Activated T-helper 2 cell treated with anti-CD3 and anti-CD28 coated beads, Interferon-gamma antibody, Interleukin-2, Interleukin-4, amounts not matched to agents 10 μg/mL and 5 μg/mL and 100 μg/mL, durations not matched to agents 14 hours and 24 hours and 36 hours (primary cell): ENCODE data around the gene ENPP5. TPM values are rescaled to one million over a fixed set of nuclear protein-coding genes. Genes with fewer than 3 reads are reported as not detected.

Experiments
- DNase-seq: peaks from one replicate; pipeline ENCODE4 v3.0.0; 2021; ENCODE audit warnings: low spot score
- H3K27ac Mint-ChIP-seq: one replicate; pipeline ENCODE4 v1.8.0; 2021; ENCODE audit warnings: mixed read lengths
- H3K27me3 Mint-ChIP-seq: one replicate; pipeline ENCODE4 v1.8.0; 2021; ENCODE audit warnings: low read depth, mixed read lengths
- H3K36me3 Mint-ChIP-seq: one replicate; pipeline ENCODE4 v1.8.0; 2021; ENCODE audit warnings: low read depth, mixed read lengths
- H3K4me1 Mint-ChIP-seq: one replicate; pipeline ENCODE4 v1.8.0; 2021; ENCODE audit warnings: low read depth, mixed read lengths
- H3K4me3 Mint-ChIP-seq: one replicate; pipeline ENCODE4 v1.8.0; 2021; ENCODE audit warnings: low read depth, mild to moderate bottlenecking, moderate library complexity, mixed read lengths
- H3K9me3 Mint-ChIP-seq: one replicate; pipeline ENCODE4 v1.8.0; 2021; ENCODE audit warnings: mixed read lengths
- intact Hi-C: fragments of 100-400 bp; cut with micrococcal nuclease; formaldehyde crosslinking; loops from one replicate; pipeline ENCODE4 v1.15.1; 2023
- total RNA-seq: library from RNA; stranded (reverse); gene quantifications from 2 replicates; pipeline ENCODE4 v1.2.3, GENCODE V29; 2022

The ENPP5 gene, protein sequence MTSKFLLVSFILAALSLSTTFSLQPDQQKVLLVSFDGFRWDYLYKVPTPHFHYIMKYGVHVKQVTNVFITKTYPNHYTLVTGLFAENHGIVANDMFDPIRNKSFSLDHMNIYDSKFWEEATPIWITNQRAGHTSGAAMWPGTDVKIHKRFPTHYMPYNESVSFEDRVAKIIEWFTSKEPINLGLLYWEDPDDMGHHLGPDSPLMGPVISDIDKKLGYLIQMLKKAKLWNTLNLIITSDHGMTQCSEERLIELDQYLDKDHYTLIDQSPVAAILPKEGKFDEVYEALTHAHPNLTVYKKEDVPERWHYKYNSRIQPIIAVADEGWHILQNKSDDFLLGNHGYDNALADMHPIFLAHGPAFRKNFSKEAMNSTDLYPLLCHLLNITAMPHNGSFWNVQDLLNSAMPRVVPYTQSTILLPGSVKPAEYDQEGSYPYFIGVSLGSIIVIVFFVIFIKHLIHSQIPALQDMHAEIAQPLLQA
- total RNA-seq, result not detected in 2 replicates

DNA sequence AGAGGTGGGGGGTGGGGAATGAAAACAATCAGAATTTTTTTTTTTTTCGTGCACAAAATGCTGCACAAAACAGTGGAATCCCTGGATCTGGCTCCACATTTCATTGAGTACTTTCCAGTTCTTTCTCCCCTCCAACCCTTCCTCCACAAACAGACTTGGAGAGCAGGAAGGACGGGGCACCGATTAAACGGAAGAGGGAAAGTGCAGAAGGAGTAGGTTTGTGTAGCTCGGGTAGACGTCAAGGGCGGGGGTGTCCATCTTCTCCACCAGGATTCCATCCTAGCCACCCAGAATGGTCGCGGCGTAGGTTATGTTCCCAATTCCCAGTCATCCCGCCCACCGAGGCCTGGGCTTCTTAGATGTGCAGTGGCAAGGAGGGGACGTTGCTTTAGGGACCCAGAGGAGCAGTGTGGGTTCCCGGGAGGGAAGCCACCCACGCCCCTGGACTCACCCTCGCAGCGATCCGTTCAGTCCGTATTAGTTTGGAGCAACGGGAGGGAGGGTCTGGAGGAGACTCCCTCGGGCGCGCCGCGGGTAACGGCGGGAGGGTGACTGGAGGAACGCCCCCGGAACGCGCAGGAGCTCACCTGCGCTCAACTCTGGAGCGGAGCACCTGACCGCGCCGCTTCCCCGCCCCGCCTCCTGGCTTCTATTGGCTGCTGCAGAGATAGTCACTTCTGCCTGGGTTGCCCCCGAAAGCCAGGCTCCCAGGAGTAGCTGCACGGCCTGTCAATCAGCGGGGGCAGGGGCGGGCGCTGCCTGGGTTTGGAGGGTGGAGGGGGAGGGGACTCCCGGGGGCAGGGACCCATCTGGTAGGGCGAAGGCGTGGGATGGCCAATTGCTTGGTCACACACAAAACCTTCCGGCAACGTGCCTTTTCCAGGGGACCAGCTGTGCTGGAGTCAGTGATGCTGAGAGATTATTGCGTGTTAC, at the start of gene ENPP5:
Gene ENPP5 (minus strand): TSS at position 624 of the 933 bp plus-strand sequence. CDS start 2,718 bp downstream, outside the sequence.
- peaks cover 15% of the 10 kb centered on the region for H3K4me1 Mint-ChIP-seq
- intact Hi-C loops, result no loop called here

DNA sequence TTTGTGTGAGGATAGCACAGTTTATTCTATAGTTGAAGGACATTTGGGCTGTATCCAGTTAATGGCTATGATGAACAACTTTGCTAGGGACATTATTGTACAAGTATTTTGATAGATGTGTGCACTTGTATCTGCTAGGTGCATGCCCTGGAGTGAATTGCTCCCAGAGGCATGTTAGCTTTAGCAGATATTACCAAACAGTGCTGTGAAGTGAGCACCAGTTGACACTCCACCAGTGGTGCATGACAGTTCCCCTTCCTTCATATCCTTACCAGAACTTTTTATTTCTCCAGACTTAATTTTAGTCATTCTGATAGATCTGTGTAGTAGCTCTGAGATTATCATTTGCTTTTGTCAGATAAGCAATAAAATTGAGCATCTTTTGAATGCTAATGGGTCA, 48.9 kb upstream of the ENPP5 start:
- Mint-ChIP-seq H3K36me3 (no peaks in the 10 kb centered on the region), H3K27ac (no peak overlapping the region), H3K4me3 (no peak overlapping the region), H3K27me3 (peaks cover 24% of the 10 kb centered on the region), H3K4me1 (peaks cover 7% of the 10 kb centered on the region), H3K9me3 (no peaks in the 10 kb centered on the region)
- intact Hi-C loops, result loop anchor here (1.0 kb wide), 1 partner anchor 44 kb away; no protein-coding TSS in a partner anchor
- no peak for DNase-seq

More for the DNA sequence above, at the start of gene ENPP5:
- Mint-ChIP-seq H3K9me3 (no peaks in the 10 kb centered on the region), H3K27me3 (peaks cover 82% of the 10 kb centered on the region), H3K4me3 (peak within 1 kb of the TSS; percentile 38), H3K27ac (no peak within 1 kb of the TSS), H3K36me3 (no peaks in the 10 kb centered on the region)
- no peak for DNase-seq

DNA sequence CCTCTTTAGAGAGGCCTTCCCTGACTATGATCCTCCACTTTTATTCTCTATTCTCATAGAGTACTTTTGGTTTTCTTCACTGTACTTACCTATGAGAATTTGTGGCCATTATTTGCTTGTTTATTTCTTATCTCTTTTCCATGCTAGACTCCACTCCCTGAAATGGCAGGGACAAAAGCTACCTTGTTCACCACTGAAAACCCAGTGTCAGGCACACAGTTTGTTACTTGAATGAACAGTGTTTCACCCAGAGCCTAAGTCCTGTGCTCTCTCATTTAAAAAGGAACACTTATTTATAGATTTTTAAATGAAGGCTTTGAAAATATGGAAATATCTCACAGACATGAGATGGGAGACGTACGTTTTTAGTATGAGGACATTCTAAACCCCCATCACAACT, 47.7 kb upstream of the ENPP5 start:
- H3K36me3 Mint-ChIP-seq, result no peaks in the 10 kb centered on the region
- intact Hi-C loops, result no loop called here
- H3K27me3 Mint-ChIP-seq, result peaks cover 21% of the 10 kb centered on the region
- no peak overlapping the region for H3K4me3 Mint-ChIP-seq
- H3K9me3 Mint-ChIP-seq, result no peaks in the 10 kb centered on the region
- DNase-seq, result no peak
- no peak overlapping the region for H3K27ac Mint-ChIP-seq
- peaks cover 7% of the 10 kb centered on the region for H3K4me1 Mint-ChIP-seq

DNA sequence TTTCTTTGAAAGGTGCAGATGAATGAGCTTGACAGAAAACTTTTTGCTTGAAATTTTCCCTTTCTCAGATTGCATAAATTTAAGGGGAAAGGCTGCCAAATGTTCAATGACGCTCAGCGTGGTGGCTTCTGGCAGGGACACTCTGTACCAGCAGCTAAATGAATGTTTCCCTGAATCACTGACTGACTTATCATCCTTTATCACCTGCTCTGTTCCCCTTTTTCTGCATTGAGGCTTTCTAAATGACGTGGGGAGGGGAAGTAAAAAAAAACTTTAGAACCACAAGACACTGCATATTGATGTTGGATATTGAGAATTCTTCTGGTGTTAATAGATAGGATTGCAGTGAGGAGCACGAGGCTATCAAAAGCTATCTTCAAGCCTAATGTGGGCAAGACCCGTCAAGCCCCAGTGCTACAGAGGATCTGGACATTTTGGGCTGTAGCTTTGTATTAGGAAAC, 46.9 kb upstream of the ENPP5 start:
- H3K27me3 Mint-ChIP-seq, result peaks cover 19% of the 10 kb centered on the region
- no peak for DNase-seq
- H3K4me1 Mint-ChIP-seq, result peaks cover 7% of the 10 kb centered on the region
- no peak overlapping the region for H3K27ac Mint-ChIP-seq
- no peaks in the 10 kb centered on the region for H3K9me3 Mint-ChIP-seq
- intact Hi-C loops, result no loop called here
- no peaks in the 10 kb centered on the region for H3K36me3 Mint-ChIP-seq
- H3K4me3 Mint-ChIP-seq, result no peak overlapping the region

DNA sequence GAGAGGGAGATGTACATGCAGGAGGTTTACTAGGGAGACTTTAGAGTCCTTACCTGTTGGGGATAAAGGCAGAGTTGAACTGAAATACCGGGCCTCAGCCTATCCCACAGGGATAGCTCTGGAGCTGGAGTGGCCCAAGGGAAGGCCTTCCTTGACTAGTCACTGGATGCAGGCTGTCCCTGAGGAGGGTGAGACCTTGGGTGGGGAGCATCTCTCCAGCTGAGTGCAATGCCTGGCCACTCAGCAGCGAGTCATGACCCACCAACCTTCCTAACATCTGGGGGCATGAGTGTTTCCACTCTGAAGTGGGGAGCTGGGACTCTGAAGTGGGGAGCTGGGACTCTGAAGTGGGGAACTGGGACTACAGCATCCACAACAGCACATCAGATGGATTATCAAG, 46.1 kb upstream of the ENPP5 start:
- H3K9me3 Mint-ChIP-seq, result no peaks in the 10 kb centered on the region
- H3K27ac Mint-ChIP-seq, result no peak overlapping the region
- H3K36me3 Mint-ChIP-seq, result no peaks in the 10 kb centered on the region
- intact Hi-C loops, result no loop called here
- peaks cover 7% of the 10 kb centered on the region for H3K4me1 Mint-ChIP-seq
- DNase-seq, result no peak
- peaks cover 19% of the 10 kb centered on the region for H3K27me3 Mint-ChIP-seq
- H3K4me3 Mint-ChIP-seq, result no peak overlapping the region

DNA sequence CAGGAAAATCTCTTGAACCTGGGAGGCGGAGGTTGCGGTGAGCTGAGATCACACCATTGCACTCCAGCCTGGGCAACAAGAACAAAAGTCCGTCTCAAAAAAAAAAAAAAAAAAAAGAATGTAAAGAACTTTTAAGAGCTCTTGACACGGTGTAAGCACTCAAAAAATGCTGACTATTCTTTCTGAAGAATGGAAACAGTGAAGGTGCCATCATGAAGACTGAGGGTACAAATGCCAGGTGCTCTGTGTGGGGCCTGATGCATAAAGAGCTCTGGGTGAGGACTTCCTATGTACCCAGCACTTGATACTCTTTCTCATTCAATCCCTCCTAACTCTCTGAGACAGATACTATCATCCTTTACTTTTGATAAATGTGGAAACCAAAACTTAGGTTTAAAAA, 45.0 kb upstream of the ENPP5 start:
- no peak for DNase-seq
- Mint-ChIP-seq H3K27me3 (peaks cover 19% of the 10 kb centered on the region), H3K9me3 (no peaks in the 10 kb centered on the region), H3K4me1 (peaks cover 5% of the 10 kb centered on the region), H3K36me3 (no peaks in the 10 kb centered on the region), H3K27ac (no peak overlapping the region), H3K4me3 (no peak overlapping the region)
- intact Hi-C loops, result no loop called here

DNA sequence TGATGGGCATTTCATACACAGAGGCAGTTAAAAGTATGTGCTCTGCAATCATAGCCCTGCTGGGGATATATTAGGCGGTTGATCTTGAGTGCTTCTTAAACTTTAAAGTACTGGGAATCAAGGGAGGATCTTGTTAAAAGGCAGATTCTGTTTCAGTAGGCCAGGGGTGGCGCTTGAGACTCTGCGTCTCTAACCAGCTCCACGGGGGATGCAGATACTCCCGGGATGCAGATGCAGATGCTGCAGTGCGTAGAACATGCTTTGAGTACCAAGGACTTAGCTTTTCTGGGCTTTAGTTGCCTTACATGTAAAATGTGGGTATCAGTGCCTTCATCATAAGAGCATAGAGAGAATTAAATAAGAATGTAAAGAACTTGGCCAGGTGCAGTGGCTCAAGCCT, 44.4 kb upstream of the ENPP5 start:
- no peak overlapping the region for H3K4me3 Mint-ChIP-seq
- H3K27ac Mint-ChIP-seq, result no peak overlapping the region
- H3K4me1 Mint-ChIP-seq, result peaks cover 2% of the 10 kb centered on the region
- no peak for DNase-seq
- H3K36me3 Mint-ChIP-seq, result no peaks in the 10 kb centered on the region
- peaks cover 18% of the 10 kb centered on the region for H3K27me3 Mint-ChIP-seq
- intact Hi-C loops, result no loop called here
- H3K9me3 Mint-ChIP-seq, result no peaks in the 10 kb centered on the region

DNA sequence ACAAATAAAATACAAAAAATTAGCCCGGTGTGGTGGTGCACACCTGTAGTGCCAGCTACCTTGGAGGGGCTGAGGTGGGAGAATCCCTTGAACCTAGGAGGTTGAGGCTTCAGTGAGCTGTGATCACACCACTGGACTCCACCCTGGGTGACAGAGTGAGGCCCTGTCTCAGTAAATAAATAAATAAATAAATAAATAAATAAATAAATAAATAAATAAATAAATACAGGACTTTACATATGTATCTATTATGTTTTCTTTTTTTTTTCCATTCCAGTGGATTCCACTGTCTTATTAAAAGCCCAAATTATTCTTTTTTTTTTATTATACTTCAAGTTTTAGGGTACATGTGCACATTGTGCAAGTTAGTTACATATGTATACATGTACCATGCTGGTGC, 41.1 kb upstream of the ENPP5 start:
- Mint-ChIP-seq H3K36me3 (no peaks in the 10 kb centered on the region), H3K27me3 (peaks cover 19% of the 10 kb centered on the region), H3K9me3 (no peaks in the 10 kb centered on the region), H3K27ac (no peak overlapping the region), H3K4me1 (no peaks in the 10 kb centered on the region), H3K4me3 (no peak overlapping the region)
- DNase-seq, result no peak
- intact Hi-C loops, result no loop called here

DNA sequence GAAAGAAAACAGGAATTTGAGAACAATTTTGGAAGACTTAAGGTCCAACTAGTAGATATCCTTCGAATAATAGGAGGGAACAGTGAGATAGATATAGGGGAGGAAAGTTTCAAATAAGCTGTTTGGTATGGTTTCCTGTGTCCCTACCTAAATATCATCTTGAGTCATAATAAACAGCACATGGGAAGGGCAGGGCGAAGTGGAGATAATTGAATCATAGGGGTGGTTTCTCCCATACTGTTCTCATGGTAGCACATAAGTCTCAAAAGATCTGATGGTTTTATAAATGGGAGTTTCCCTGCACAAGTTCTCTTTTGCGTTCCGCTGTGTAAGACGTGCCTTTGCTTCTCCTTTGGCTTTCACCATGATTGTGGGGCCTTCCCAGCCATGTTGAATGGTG, 39.5 kb upstream of the ENPP5 start:
- peaks cover 18% of the 10 kb centered on the region for H3K27me3 Mint-ChIP-seq

DNA sequence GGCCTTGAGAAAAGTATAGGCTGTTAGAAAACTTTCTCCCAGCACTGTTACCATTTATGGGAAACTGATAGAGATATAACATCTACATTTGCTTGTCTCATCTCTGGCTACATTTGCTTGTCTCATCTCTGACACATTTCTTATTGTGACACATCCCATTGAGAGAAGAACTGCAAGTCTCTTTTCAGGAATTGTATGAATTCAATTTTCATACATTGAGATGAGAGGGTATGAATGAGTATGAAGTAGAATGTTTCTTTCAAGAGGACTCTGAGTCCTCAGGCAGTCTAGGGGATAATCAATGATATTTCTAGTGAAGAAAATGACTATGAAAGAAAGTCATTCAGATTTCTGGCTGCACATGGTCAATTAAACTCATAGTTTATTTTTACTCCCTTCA, 37.5 kb upstream of the ENPP5 start:
- Mint-ChIP-seq H3K27me3 (peaks cover 13% of the 10 kb centered on the region), H3K4me3 (no peak overlapping the region), H3K9me3 (no peaks in the 10 kb centered on the region), H3K27ac (no peak overlapping the region), H3K36me3 (no peaks in the 10 kb centered on the region), H3K4me1 (no peaks in the 10 kb centered on the region)
- intact Hi-C loops, result no loop called here
- DNase-seq, result no peak

More for the DNA sequence above, 39.5 kb upstream of the ENPP5 start:
- no peak for DNase-seq
- H3K27ac Mint-ChIP-seq, result no peak overlapping the region
- H3K36me3 Mint-ChIP-seq, result no peaks in the 10 kb centered on the region
- no peak overlapping the region for H3K4me3 Mint-ChIP-seq
- intact Hi-C loops, result no loop called here
- H3K4me1 Mint-ChIP-seq, result no peaks in the 10 kb centered on the region
- no peaks in the 10 kb centered on the region for H3K9me3 Mint-ChIP-seq

DNA sequence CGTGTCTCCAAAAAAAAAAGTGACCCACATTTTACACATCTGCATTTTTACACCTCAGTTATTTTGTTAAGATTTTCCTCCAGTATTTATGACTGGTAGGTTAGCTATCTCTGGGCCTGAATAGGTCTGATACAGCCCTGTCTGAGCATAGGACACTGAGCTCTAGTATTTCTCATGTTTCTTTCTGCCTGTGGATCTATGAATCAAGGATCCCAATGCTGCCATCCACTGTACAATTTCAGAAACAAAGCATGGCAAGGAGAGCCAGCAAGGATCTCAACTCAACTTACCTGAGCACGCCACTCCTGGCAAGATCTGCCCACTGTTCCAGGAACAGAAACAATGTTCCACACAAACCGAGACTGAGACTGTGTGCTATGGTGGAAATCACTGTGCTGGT, 36.4 kb upstream of the ENPP5 start:
- H3K27me3 Mint-ChIP-seq, result peaks cover 13% of the 10 kb centered on the region
- H3K4me1 Mint-ChIP-seq, result no peaks in the 10 kb centered on the region
- H3K4me3 Mint-ChIP-seq, result no peak overlapping the region
- intact Hi-C loops, result no loop called here
- no peak for DNase-seq
- no peaks in the 10 kb centered on the region for H3K9me3 Mint-ChIP-seq
- H3K27ac Mint-ChIP-seq, result no peak overlapping the region
- no peaks in the 10 kb centered on the region for H3K36me3 Mint-ChIP-seq

DNA sequence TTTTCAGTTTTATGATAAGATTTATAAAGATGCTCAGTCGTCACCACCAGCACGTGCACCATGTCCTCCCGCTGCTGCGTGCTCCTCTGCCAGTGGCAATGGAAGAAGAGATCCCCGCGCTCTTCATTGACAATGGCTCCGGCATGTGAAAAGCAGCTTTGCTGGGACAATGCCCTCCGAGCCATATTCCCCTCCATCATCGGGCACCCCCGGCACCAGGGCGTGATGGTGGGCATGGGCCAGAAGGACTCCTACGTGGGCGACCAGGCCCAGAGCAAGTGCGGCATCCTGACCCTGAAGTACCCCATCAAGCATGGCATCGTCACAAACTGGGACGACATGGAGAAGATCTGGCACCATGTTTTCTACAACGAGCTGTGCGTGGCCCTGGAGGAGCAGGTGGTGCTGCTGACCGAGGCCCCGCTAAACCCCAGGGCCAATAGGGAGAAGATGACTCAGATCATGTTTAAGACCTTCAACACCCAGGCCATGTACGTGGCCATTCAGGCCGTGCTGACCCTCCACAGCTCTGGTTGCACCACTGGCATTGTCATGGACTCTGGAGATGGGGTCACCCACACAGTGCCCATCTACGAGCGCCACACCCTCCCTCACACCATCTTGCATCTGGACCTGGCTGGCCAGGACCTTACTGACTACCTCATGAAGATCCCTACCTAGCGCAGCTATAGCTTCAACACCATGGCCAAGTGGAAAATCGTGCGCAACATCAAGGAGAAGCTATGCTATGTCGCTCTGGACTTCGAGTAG, 34.3 kb upstream of the ENPP5 start:
- no peaks in the 10 kb centered on the region for H3K9me3 Mint-ChIP-seq
- H3K36me3 Mint-ChIP-seq, result no peaks in the 10 kb centered on the region
- H3K27ac Mint-ChIP-seq, result no peak overlapping the region
- no peaks in the 10 kb centered on the region for H3K4me1 Mint-ChIP-seq
- no peak overlapping the region for H3K4me3 Mint-ChIP-seq
- peaks cover 15% of the 10 kb centered on the region for H3K27me3 Mint-ChIP-seq
- no peak for DNase-seq
- intact Hi-C loops, result no loop called here
